NB4 (cell line): Measurements from ENCODE around the gene PIK3R1.

Source experiments
- DNase-seq: peaks from one replicate; pipeline ENCODE4 v3.0.0; 2010; ENCODE audit warnings: low read depth
- H3K4me3 ChIP-seq: one replicate; pipeline ENCODE4 v1.5.1; 2011; ENCODE audit warnings: mild to moderate bottlenecking, low read depth, low read length, moderate library complexity
- MAX ChIP-seq: IDR thresholded peaks from 2 replicates; pipeline ENCODE4 v1.6.1; 2011; ENCODE audit warnings: low read depth, low read length
- MYC ChIP-seq: IDR thresholded peaks from 2 replicates; pipeline ENCODE4 v1.6.1; 2011; ENCODE audit warnings: low read depth, low read length
- POLR2A ChIP-seq: IDR thresholded peaks from 2 replicates; pipeline ENCODE4 v1.6.1; 2011; ENCODE audit warnings: mild to moderate bottlenecking; ENCODE audit not compliant: insufficient read length; ENCODE audit errors: extremely low read depth
- TF ChIP-seq, protein P1 (sequence below): IDR thresholded peaks from one replicate; pipeline ENCODE4 v1.5.1; 2012; ENCODE audit warnings: low read depth, low read length

The PIK3R1 gene

GRCh38 chr5:68298479-68298878 is 82.9 kb downstream of the PIK3R1 start:
- H3K4me3 ChIP-seq: no peak overlapping the region
- no peak for DNase-seq
- TF ChIP-seq MAX: no peak
- TF ChIP-seq MYC: no peak
- TF ChIP-seq POLR2A: no peak
- TF ChIP-seq, protein P1, sequence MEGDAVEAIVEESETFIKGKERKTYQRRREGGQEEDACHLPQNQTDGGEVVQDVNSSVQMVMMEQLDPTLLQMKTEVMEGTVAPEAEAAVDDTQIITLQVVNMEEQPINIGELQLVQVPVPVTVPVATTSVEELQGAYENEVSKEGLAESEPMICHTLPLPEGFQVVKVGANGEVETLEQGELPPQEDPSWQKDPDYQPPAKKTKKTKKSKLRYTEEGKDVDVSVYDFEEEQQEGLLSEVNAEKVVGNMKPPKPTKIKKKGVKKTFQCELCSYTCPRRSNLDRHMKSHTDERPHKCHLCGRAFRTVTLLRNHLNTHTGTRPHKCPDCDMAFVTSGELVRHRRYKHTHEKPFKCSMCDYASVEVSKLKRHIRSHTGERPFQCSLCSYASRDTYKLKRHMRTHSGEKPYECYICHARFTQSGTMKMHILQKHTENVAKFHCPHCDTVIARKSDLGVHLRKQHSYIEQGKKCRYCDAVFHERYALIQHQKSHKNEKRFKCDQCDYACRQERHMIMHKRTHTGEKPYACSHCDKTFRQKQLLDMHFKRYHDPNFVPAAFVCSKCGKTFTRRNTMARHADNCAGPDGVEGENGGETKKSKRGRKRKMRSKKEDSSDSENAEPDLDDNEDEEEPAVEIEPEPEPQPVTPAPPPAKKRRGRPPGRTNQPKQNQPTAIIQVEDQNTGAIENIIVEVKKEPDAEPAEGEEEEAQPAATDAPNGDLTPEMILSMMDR: no peak

- H3K4me3 ChIP-seq: no peak overlapping the region
- DNase-seq: no peak
- TF ChIP-seq, protein P1: no peak
- TF ChIP-seq MAX: no peak
- TF ChIP-seq POLR2A: no peak
- TF ChIP-seq MYC: no peak
Measured at GRCh38 chr5:68299105-68299504, 83.5 kb downstream of the PIK3R1 start.

GRCh38 chr5:68299575-68299974 is 84.0 kb downstream of the PIK3R1 start:
- TF ChIP-seq MAX (no peak), MYC (no peak), POLR2A (no peak)
- TF ChIP-seq, protein P1: no peak
- no peak overlapping the region for H3K4me3 ChIP-seq
- no peak for DNase-seq

GRCh38 chr5:68303038-68303738 is 87.6 kb downstream of the PIK3R1 start:
- no peak for DNase-seq
- no peak overlapping the region for H3K4me3 ChIP-seq
- TF ChIP-seq, protein P1: no peak
- no peak for TF ChIP-seq MYC
- no peak for TF ChIP-seq MAX
- no peak for TF ChIP-seq POLR2A

DNA sequence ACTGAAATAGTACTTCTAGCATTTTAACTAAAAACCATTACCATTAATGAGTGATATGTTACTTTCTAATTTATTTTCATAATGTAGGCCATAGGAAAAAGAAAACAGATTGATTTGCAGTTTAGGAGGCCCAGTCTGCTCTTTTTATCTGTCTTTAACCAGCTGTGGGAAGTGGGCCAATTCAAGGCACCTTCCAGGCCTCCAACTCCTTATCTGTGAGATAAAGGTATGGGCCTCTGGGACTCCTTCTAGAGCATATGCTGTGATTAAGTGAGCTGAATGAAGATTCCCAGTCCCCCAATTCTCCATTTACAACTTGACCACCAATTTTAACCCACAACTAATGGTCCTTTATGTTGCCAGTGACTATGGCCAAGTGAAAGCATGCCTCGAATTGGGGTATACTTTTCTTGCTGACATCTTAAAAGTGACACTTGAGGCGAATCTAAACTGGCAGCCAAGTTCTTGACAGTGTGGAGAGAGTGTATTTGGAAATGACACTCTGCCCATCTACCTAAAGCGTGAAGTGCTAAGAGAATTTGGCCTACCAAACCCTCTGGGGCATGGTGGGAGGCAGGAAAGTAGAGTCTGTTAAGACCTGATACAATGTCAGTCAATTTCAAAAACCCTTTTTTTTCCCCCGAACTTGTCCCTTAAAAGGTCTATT is 88.3 kb downstream of the PIK3R1 start:
- no peak for DNase-seq
- TF ChIP-seq POLR2A (no peak), MYC (no peak), MAX (no peak)
- TF ChIP-seq, protein P1: no peak
- no peak overlapping the region for H3K4me3 ChIP-seq
